ENCODE results near the gene PTPRB.

DNA sequence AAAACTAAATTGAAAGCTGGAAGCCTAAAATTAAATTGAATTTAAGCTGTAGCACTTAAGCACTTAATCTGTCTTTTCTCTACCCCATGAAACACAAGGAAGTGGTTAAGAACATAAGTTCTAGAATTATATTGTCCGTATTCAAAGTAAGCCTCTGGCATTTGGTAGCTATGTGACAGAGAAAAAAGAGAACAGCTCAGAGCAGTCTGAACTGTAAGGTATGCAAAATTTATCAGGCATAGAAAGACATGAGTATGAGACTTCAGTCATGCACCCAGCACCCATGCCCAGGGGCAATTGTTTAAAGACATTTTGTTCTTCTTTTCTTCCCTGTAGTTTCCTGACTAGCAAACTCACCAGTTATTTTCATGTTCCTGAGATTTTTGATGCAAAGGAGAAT, 154.5 kb downstream of the PTPRB start:
- TF ChIP-seq POLR2AphosphoS5 (IDR thresholded peaks at IDR 0.05), result no peak
- TF ChIP-seq, protein P1, sequence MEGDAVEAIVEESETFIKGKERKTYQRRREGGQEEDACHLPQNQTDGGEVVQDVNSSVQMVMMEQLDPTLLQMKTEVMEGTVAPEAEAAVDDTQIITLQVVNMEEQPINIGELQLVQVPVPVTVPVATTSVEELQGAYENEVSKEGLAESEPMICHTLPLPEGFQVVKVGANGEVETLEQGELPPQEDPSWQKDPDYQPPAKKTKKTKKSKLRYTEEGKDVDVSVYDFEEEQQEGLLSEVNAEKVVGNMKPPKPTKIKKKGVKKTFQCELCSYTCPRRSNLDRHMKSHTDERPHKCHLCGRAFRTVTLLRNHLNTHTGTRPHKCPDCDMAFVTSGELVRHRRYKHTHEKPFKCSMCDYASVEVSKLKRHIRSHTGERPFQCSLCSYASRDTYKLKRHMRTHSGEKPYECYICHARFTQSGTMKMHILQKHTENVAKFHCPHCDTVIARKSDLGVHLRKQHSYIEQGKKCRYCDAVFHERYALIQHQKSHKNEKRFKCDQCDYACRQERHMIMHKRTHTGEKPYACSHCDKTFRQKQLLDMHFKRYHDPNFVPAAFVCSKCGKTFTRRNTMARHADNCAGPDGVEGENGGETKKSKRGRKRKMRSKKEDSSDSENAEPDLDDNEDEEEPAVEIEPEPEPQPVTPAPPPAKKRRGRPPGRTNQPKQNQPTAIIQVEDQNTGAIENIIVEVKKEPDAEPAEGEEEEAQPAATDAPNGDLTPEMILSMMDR (IDR thresholded peaks at IDR 0.05), result no peak
- no peak for TF ChIP-seq POLR2A (IDR thresholded peaks at IDR 0.05)
